ENCODE data around the gene GRM1. TPM values are rescaled to one million over a fixed set of nuclear protein-coding genes. Genes with fewer than 3 reads are reported as not detected.

GRM1 gene
- polyA plus RNA-seq, 2 of the 4 experiments (the other 2 are of a cell fraction) = 0.04 TPM; not detected in 1

DNA sequence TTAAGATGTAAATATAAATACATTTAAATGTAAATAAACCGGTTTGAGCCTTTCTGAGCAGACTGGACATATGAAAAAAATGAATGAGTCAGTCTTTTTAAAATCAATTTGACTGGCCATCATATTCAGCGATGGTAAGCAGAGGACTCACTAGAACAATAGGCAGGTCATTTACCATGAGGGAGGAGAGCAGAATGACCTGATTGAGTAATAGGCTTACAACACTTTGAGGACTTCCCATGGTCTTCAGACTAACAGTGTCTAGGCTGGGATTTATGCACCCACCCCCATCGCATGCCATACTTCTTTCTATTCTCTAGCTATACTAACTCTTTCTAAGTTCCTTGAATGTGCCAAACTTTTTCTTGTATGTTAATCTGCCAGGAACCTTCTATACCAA, 272.9 kb downstream of the GRM1 start (continued):
- TF ChIP-seq, protein P1, sequence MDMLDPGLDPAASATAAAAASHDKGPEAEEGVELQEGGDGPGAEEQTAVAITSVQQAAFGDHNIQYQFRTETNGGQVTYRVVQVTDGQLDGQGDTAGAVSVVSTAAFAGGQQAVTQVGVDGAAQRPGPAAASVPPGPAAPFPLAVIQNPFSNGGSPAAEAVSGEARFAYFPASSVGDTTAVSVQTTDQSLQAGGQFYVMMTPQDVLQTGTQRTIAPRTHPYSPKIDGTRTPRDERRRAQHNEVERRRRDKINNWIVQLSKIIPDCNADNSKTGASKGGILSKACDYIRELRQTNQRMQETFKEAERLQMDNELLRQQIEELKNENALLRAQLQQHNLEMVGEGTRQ (IDR thresholded peaks at IDR 0.05) = no peak
- no peak for TF ChIP-seq ESRRA (IDR thresholded peaks at IDR 0.05; ENCODE audit: borderline replicate concordance, low read length)
- TF ChIP-seq TFCP2L1 (CRISPR knock-in tag; IDR thresholded peaks at IDR 0.05) = no peak
- TF ChIP-seq KDM1A (IDR thresholded peaks at IDR 0.05; ENCODE audit: low read depth) = no peak
- TF ChIP-seq EHF (CRISPR knock-in tag; IDR thresholded peaks at IDR 0.05) = no peak
- TF ChIP-seq GATA3 (IDR thresholded peaks at IDR 0.05; ENCODE audit: borderline replicate concordance) = no peak
- TF ChIP-seq, protein P2, sequence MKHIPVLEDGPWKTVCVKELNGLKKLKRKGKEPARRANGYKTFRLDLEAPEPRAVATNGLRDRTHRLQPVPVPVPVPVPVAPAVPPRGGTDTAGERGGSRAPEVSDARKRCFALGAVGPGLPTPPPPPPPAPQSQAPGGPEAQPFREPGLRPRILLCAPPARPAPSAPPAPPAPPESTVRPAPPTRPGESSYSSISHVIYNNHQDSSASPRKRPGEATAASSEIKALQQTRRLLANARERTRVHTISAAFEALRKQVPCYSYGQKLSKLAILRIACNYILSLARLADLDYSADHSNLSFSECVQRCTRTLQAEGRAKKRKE (CRISPR knock-in tag; IDR thresholded peaks at IDR 0.05; ENCODE audit: low read depth) = no peak

DNA sequence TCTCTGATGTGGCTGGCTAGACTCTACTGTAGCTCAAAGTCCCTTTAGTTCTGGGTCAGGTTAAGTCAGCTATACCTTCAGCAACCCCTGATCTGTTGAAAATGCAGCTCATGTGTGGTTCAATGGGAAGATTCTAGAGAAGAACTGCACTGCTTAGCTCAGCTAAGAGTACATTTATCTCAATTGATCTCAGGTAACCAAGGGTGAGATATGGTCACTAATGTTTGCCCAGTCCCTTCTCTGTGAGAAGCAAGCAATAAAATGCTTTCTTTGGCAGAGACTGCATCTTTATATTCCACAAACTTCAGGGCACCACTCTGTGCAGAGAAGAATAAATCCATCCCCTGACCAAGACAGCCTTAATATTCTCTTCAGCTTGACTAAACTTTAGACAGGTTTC, 274.1 kb downstream of the GRM1 start:
- CTCF ChIA-PET = no interaction called here
- no peak for FAIRE-seq

More for the DNA sequence above, 274.1 kb downstream of the GRM1 start:
- ATAC-seq = no peak
- POLR2A ChIA-PET = no interaction called here
- no peak overlapping the region for H3K27ac ChIP-seq
- no peak for DNase-seq (ENCODE audit: low read depth in 1 of 2, low spot score in 1 of 2)
- TF ChIP-seq HDAC2 (IDR thresholded peaks at IDR 0.05) (no peak), EHMT2 (IDR thresholded peaks at IDR 0.05; ENCODE audit: low read depth) (no peak), SREBF2 (IDR thresholded peaks at IDR 0.05) (no peak), JUN (IDR thresholded peaks at IDR 0.05) (no peak), CHD4 (IDR thresholded peaks at IDR 0.05; ENCODE audit: borderline replicate concordance) (no peak), TFCP2L1 (CRISPR knock-in tag; IDR thresholded peaks at IDR 0.05) (no peak), NPAS2 (CRISPR knock-in tag; IDR thresholded peaks at IDR 0.05; ENCODE audit: borderline replicate concordance) (no peak), MAZ (IDR thresholded peaks at IDR 0.05; ENCODE audit: borderline replicate concordance, low read depth, low read length) (no peak), POLR2AphosphoS2 (conservative IDR thresholded peaks at IDR 0.05; ENCODE audit: low read length) (no peak), TP53 (CRISPR knock-in tag; IDR thresholded peaks at IDR 0.05) (no peak), MYC (IDR thresholded peaks at IDR 0.05; ENCODE audit: borderline replicate concordance, low read length) (no peak), ZSCAN20 (CRISPR knock-in tag; IDR thresholded peaks at IDR 0.05) (no peak), HOXB13 (CRISPR knock-in tag; IDR thresholded peaks at IDR 0.05; ENCODE audit: low read depth) (no peak), HOXB5 (CRISPR knock-in tag; IDR thresholded peaks at IDR 0.05) (no peak)
- TF ChIP-seq, protein P3, sequence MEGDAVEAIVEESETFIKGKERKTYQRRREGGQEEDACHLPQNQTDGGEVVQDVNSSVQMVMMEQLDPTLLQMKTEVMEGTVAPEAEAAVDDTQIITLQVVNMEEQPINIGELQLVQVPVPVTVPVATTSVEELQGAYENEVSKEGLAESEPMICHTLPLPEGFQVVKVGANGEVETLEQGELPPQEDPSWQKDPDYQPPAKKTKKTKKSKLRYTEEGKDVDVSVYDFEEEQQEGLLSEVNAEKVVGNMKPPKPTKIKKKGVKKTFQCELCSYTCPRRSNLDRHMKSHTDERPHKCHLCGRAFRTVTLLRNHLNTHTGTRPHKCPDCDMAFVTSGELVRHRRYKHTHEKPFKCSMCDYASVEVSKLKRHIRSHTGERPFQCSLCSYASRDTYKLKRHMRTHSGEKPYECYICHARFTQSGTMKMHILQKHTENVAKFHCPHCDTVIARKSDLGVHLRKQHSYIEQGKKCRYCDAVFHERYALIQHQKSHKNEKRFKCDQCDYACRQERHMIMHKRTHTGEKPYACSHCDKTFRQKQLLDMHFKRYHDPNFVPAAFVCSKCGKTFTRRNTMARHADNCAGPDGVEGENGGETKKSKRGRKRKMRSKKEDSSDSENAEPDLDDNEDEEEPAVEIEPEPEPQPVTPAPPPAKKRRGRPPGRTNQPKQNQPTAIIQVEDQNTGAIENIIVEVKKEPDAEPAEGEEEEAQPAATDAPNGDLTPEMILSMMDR (IDR thresholded peaks at IDR 0.05) = no peak
- TF ChIP-seq, protein P4, sequence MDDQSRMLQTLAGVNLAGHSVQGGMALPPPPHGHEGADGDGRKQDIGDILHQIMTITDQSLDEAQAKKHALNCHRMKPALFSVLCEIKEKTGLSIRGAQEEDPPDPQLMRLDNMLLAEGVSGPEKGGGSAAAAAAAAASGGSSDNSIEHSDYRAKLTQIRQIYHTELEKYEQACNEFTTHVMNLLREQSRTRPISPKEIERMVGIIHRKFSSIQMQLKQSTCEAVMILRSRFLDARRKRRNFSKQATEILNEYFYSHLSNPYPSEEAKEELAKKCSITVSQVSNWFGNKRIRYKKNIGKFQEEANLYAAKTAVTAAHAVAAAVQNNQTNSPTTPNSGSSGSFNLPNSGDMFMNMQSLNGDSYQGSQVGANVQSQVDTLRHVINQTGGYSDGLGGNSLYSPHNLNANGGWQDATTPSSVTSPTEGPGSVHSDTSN (IDR thresholded peaks at IDR 0.05) = no peak
- TF ChIP-seq, protein P5, sequence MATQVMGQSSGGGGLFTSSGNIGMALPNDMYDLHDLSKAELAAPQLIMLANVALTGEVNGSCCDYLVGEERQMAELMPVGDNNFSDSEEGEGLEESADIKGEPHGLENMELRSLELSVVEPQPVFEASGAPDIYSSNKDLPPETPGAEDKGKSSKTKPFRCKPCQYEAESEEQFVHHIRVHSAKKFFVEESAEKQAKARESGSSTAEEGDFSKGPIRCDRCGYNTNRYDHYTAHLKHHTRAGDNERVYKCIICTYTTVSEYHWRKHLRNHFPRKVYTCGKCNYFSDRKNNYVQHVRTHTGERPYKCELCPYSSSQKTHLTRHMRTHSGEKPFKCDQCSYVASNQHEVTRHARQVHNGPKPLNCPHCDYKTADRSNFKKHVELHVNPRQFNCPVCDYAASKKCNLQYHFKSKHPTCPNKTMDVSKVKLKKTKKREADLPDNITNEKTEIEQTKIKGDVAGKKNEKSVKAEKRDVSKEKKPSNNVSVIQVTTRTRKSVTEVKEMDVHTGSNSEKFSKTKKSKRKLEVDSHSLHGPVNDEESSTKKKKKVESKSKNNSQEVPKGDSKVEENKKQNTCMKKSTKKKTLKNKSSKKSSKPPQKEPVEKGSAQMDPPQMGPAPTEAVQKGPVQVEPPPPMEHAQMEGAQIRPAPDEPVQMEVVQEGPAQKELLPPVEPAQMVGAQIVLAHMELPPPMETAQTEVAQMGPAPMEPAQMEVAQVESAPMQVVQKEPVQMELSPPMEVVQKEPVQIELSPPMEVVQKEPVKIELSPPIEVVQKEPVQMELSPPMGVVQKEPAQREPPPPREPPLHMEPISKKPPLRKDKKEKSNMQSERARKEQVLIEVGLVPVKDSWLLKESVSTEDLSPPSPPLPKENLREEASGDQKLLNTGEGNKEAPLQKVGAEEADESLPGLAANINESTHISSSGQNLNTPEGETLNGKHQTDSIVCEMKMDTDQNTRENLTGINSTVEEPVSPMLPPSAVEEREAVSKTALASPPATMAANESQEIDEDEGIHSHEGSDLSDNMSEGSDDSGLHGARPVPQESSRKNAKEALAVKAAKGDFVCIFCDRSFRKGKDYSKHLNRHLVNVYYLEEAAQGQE (IDR thresholded peaks at IDR 0.05) = no peak
- no peaks in the 10 kb centered on the region for H3K9me3 ChIP-seq
- H3K4me2 ChIP-seq = no peak overlapping the region
- no peaks in the 10 kb centered on the region for H3K4me1 ChIP-seq
- H3K4me3 ChIP-seq = no peak overlapping the region

Data from A549 (cell line).